K562 (cell line): Measurements from ENCODE around the gene XPO6. TPM values are rescaled to one million over a fixed set of nuclear protein-coding genes. Genes with fewer than 3 reads are reported as not detected.

Experiments
- ATF2 ChIP-seq: sonication (generic); formaldehyde crosslinking; IDR thresholded peaks from 2 replicates; pipeline ENCODE4 v1.8.1; 2022; ENCODE audit warnings: missing genetic modification reagents
- CREB1 ChIP-seq, 2 experiments: sonication (generic) in 1 of 2; formaldehyde crosslinking in 1 of 2; IDR thresholded peaks; 2 replicates each; pipeline versions ENCODE4 v1.6.1 to v1.8.0; 2012 to 2022; ENCODE audit warnings: inconsistent platforms in 1 of 2, mild to moderate bottlenecking in 1 of 2, missing genetic modification reagents in 1 of 2, moderate library complexity in 1 of 2
- DLX4 ChIP-seq: fragments of 250-450 bp; sonication (Bioruptor Pico); IDR thresholded peaks from 2 replicates; pipeline ENCODE4 v1.6.1; 2021; ENCODE audit warnings: mild to moderate bottlenecking
- FOXJ3 ChIP-seq: sonication (generic); formaldehyde crosslinking; IDR thresholded peaks from 2 replicates; pipeline ENCODE4 v1.4.0; 2020; ENCODE audit warnings: mild to moderate bottlenecking, missing genetic modification reagents
- FOXK2 ChIP-seq, 2 experiments: fragments of 450-650 bp; IDR thresholded peaks in 1 of 2; conservative IDR thresholded peaks in 1 of 2; 2 replicates each; pipeline ENCODE4 v1.6.1; 2016; ENCODE audit warnings: low read depth in 2 of 2, mild to moderate bottlenecking in 1 of 2
- LEF1 ChIP-seq: fragments of 450-650 bp; IDR thresholded peaks from 2 replicates; pipeline ENCODE4 v1.6.1; 2016; ENCODE audit warnings: mild to moderate bottlenecking
- MITF ChIP-seq: IDR thresholded peaks from 2 replicates; pipeline ENCODE4 v1.6.1; 2014; ENCODE audit warnings: antibody characterized with exemption
- NR2F6 ChIP-seq: fragments of 450-650 bp; formaldehyde crosslinking; IDR thresholded peaks from 2 replicates; pipeline ENCODE4 v1.4.0; 2020; ENCODE audit warnings: mild to moderate bottlenecking
- RAD21 ChIP-seq, 2 experiments: fragments of 250-450 bp in 1 of 2; fragments of 450-650 bp in 1 of 2; sonication (Bioruptor Pico) in 1 of 2; formaldehyde crosslinking in 1 of 2; IDR thresholded peaks in 1 of 2; conservative IDR thresholded peaks in 1 of 2; 2 replicates each; pipeline versions ENCODE4 v1.4.0 to v1.8.0; 2020 to 2022; ENCODE audit warnings: mild to moderate bottlenecking in 2 of 2, moderate library complexity in 1 of 2
- RHOXF2B ChIP-seq: fragments of 250-450 bp; sonication (Bioruptor Pico); conservative IDR thresholded peaks from 2 replicates; pipeline ENCODE4 v1.5.1; 2021
- SFPQ ChIP-seq: fragments of 200-400 bp; formaldehyde crosslinking; IDR thresholded peaks from 2 replicates; pipeline ENCODE4 v1.6.1; 2017; ENCODE audit warnings: mild to moderate bottlenecking, low read depth, low read length, moderate library complexity
- SOX6 ChIP-seq: fragments of 450-650 bp; IDR thresholded peaks from 2 replicates; pipeline ENCODE4 v1.6.1; 2014; ENCODE audit warnings: mild to moderate bottlenecking
- TFAM ChIP-seq: fragments of 250-450 bp; sonication (Bioruptor Pico); conservative IDR thresholded peaks from 2 replicates; pipeline ENCODE4 v1.5.0; 2021; ENCODE audit warnings: mild to moderate bottlenecking, moderate library complexity
- TRIM28 ChIP-seq: fragments of 450-650 bp; IDR thresholded peaks from 2 replicates; pipeline ENCODE4 v1.6.1; 2017
- ZBTB49 ChIP-seq: sonication (generic); formaldehyde crosslinking; IDR thresholded peaks from 2 replicates; pipeline ENCODE4 v1.8.0; 2022; ENCODE audit warnings: missing genetic modification reagents, mild to moderate bottlenecking, borderline replicate concordance
- ZBTB7A ChIP-seq: IDR thresholded peaks from 2 replicates; pipeline ENCODE4 v1.6.1; 2011; ENCODE audit warnings: low read depth, mild to moderate bottlenecking, low read length, moderate library complexity, borderline replicate concordance; ENCODE audit not compliant: control insufficient read depth
- ZNF217 ChIP-seq: sonication (generic); formaldehyde crosslinking; IDR thresholded peaks from 2 replicates; pipeline ENCODE4 v1.8.0; 2022; ENCODE audit warnings: mild to moderate bottlenecking, missing genetic modification reagents
- ZNF316 ChIP-seq: fragments of 450-650 bp; IDR thresholded peaks from 2 replicates; pipeline ENCODE4 v1.6.1; 2016
- ZNF57 ChIP-seq: fragments of 450-650 bp; formaldehyde crosslinking; IDR thresholded peaks from 2 replicates; pipeline ENCODE4 v1.4.0; 2020; ENCODE audit warnings: mild to moderate bottlenecking, moderate library complexity
- ZNF766 ChIP-seq: fragments of 200-800 bp; sonication (Bioruptor generic); conservative IDR thresholded peaks from 2 replicates; pipeline ENCODE4 v1.6.1; 2016; ENCODE audit warnings: missing genetic modification characterization, missing compliant biosample characterization
- polyA plus RNA-seq, 8 experiments: library from polyadenylated mRNA; depleted of rRNA in 4 of 8; stranded (reverse) in 5 of 8; unstranded in 3 of 8; fragments of >200 nt; fragmentation: Nextera tagmentation in 2 of 8; fragmentation: Illumina TruSeq in 1 of 8; extraction: Ambion mirVana in 2 of 8; extraction: Trizol in 1 of 8; gene quantifications; 2 replicates each; pipeline versions ENCODE4 v1.2.1 to v1.2.3, GENCODE V29; 2011 to 2014; ENCODE audit warnings: inconsistent platforms in 1 of 8, missing spikeins in 1 of 8
- total RNA-seq, 7 experiments: library from RNA; depleted of rRNA in 6 of 7; stranded (reverse); fragments of >200 nt in 6 of 7; fragmentation: Illumina TruSeq in 2 of 7; extraction: Trizol in 2 of 7; gene quantifications; 2 replicates each; pipeline versions ENCODE4 v1.2.1 to v1.2.3, GENCODE V29; 2011 to 2021; ENCODE audit warnings: low replicate concordance in 1 of 7

XPO6 gene
- total and polyA plus RNA-seq, 9 of the 15 experiments (the other 6 are each of a cell fraction or from before 2014, with no cell fraction given): 11.2 to 196 (median 119) TPM

- TF ChIP-seq ATF2 (CRISPR knock-in tag) (no peak), ZNF217 (CRISPR knock-in tag) (no peak), TFAM (CRISPR knock-in tag) (no peak), SFPQ (no peak), ZBTB7A (peak; percentile 86), RHOXF2B (no peak), ZNF57 (CRISPR knock-in tag) (no peak), NR2F6 (CRISPR knock-in tag) (no peak), TRIM28 (no peak), RAD21 (CRISPR knock-in tag; conservative IDR thresholded peaks at IDR 0.05 in 1 of 2, IDR thresholded peaks at IDR 0.05 in 1 of 2) (no peak), ZNF316 (peak; percentile 34; the same call in 1 of the 2 replicates), DLX4 (no peak), ZBTB49 (no peak), LEF1 (0 out of 2 replicates have a peak, but pooled peaks have one; percentile 17), SOX6 (peak; percentile 29; the same call in 1 of the 2 replicates), ZNF766 (peak; percentile 91), FOXJ3 (CRISPR knock-in tag) (no peak), MITF (no peak), FOXK2 (conservative IDR thresholded peaks at IDR 0.05 in 1 of 2, IDR thresholded peaks at IDR 0.05 in 1 of 2; ENCODE audit: low read depth in 2 of 2) (peak; percentile 50 to 75; a peak in 3 of 4 replicates), CREB1 (IDR thresholded peaks at IDR 0.05) (peak; percentile 54), CREB1 (CRISPR knock-in tag; IDR thresholded peaks at IDR 0.05) (peak; percentile 75; the same call in 1 of the 2 replicates)
Observed at GRCh38 chr16:28211758-28212531, at the start of gene XPO6 (continued).
